Activated naive CD8-positive, alpha-beta T cell treated with anti-CD3 and anti-CD28 coated beads, Interleukin-2, amount 50 U/mL, for 24 hours (primary cell): ENCODE results near the gene MBNL3.

Experiments
- ATAC-seq: fragments of 150-1000 bp; cut with Tn5 transposase; one replicate; pipeline ENCODE4 v1.10.0; 2021
- DNase-seq: peaks from one replicate; pipeline ENCODE4 v3.0.0; 2021
- H3K27ac Mint-ChIP-seq: one replicate; pipeline ENCODE4 v1.8.0; 2021; ENCODE audit warnings: mild to moderate bottlenecking, mixed read lengths
- H3K27me3 Mint-ChIP-seq: one replicate; pipeline ENCODE4 v1.8.0; 2021; ENCODE audit warnings: mixed read lengths
- H3K36me3 Mint-ChIP-seq: one replicate; pipeline ENCODE4 v1.8.0; 2021; ENCODE audit warnings: low read depth, mixed read lengths
- H3K4me1 Mint-ChIP-seq: one replicate; pipeline ENCODE4 v1.8.0; 2021; ENCODE audit warnings: mixed read lengths
- H3K4me3 Mint-ChIP-seq: one replicate; pipeline ENCODE4 v1.8.0; 2021; ENCODE audit warnings: mild to moderate bottlenecking, moderate library complexity, mixed read lengths
- H3K9me3 Mint-ChIP-seq: one replicate; pipeline ENCODE4 v1.8.0; 2021; ENCODE audit warnings: mixed read lengths

The MBNL3 gene

DNA sequence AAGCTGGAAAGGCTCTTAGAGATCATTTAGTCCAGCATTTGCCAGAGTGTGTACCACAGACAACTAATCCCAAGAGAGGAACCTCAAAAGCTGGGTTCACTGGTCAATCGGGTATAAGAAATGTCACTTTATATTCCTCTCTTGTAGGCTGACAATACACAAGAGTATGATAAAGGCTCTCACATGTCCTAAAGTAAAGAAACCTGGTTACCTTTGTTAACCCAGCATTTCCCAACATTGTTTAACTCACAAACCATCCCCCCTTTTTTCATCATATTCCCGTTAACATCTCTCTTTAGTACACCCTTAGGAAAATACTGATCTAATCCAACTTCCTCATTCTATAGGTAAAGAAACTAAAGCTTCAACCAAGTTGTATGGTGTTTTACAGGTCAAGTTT is 74.4 kb downstream of the MBNL3 start:
- DNase-seq = no peak
- Mint-ChIP-seq H3K9me3 (no peaks in the 10 kb centered on the region), H3K27me3 (no peaks in the 10 kb centered on the region), H3K36me3 (peaks cover 6% of the 10 kb centered on the region), H3K4me3 (no peak overlapping the region), H3K4me1 (peaks cover 5% of the 10 kb centered on the region), H3K27ac (no peak overlapping the region)
- ATAC-seq = no peak

DNA sequence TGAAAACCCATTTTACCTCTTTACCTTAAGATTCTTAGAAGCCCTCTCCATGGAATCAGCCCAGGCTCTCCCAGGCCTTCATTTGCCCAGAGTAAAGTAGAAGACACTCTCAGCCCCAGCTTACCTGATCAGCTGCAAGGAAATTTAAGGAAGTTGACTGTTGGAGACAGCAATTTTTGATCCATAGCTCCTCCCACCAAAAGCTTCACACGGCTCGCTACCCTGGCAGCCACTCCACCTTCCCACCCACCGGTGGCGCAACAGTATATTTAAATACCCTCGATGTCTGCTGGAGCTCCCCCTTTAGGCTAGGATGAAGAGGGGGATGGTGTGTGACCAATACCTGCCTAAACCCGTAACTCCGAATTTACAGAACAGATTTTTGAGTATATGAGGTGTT is 75.4 kb downstream of the MBNL3 start:
- Mint-ChIP-seq H3K36me3 (peaks cover 3% of the 10 kb centered on the region), H3K9me3 (no peaks in the 10 kb centered on the region), H3K27me3 (no peaks in the 10 kb centered on the region), H3K27ac (no peak overlapping the region), H3K4me3 (no peak overlapping the region), H3K4me1 (peaks cover 5% of the 10 kb centered on the region)
- ATAC-seq = no peak
- no peak for DNase-seq

DNA sequence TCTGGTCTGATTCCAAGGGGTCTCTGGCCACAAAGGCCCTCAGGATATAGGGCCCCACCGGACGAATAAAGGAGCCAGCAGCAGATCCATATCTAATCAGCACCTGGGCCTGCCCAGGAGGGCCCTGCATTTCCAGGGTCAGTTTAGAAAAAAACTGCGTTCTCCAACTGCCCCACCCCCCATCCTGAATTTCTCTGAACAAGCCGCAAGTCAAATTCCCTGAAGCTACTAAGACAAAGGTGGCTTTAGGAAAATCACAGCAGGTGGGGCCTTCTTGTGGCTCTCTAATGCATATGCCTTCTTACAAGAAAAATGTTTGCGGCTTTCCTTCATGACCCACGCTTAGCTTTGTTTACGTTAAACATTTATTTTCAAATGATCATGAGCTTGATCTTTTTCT is 76.6 kb downstream of the MBNL3 start:
- H3K36me3 Mint-ChIP-seq = peaks cover 3% of the 10 kb centered on the region
- H3K4me3 Mint-ChIP-seq = no peak overlapping the region
- no peak for ATAC-seq
- H3K27me3 Mint-ChIP-seq = no peaks in the 10 kb centered on the region
- no peak for DNase-seq
- no peaks in the 10 kb centered on the region for H3K9me3 Mint-ChIP-seq
- peaks cover 10% of the 10 kb centered on the region for H3K4me1 Mint-ChIP-seq
- H3K27ac Mint-ChIP-seq = no peak overlapping the region

DNA sequence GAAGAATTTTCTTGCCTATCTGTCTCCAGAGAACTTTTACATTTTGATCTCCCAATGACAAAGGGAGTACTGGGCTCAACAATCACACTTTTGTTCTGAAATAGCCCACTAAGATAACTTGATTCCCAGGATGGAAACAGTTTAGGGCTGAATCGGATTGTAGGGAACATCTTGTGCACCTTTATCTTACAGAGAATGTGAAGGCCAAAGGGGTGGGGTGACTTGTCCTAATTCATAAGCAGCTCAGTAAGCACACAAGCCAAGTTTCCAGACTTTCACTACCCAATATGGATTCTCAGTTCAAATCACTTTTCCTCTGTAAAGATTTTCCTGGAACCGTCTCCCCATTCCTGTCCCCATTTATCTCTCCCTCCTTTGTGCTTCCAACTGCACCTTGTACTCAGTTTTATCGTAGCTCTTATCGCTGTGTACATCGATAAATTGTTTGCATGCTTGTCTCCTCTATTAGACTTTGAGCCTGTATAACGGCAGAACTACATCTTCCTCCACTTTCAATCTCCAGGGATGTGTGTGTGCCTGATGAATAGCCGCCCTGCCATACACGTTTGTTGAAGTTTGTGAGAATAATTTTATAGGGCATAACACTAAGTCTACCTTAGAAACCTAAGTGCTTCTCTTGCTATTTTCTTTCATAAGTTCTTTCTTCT is 77.4 kb downstream of the MBNL3 start:
- Mint-ChIP-seq H3K27ac (no peak overlapping the region), H3K36me3 (peaks cover 3% of the 10 kb centered on the region), H3K4me1 (peaks cover 10% of the 10 kb centered on the region)

GRCh38 chrX:132409780-132410556 is 78.9 kb downstream of the MBNL3 start:
- Mint-ChIP-seq H3K4me1 (peaks cover 10% of the 10 kb centered on the region), H3K27ac (no peak overlapping the region), H3K36me3 (peaks cover 7% of the 10 kb centered on the region), H3K4me3 (no peak overlapping the region), H3K9me3 (no peaks in the 10 kb centered on the region), H3K27me3 (no peaks in the 10 kb centered on the region)
- DNase-seq (no peak), ATAC-seq (no peak)

More for the DNA sequence above, 77.4 kb downstream of the MBNL3 start:
- no peak for DNase-seq
- Mint-ChIP-seq H3K9me3 (no peaks in the 10 kb centered on the region), H3K4me3 (no peak overlapping the region), H3K27me3 (no peaks in the 10 kb centered on the region)
- no peak for ATAC-seq

GRCh38 chrX:132407691-132408090 is 81.1 kb downstream of the MBNL3 start:
- ATAC-seq = no peak
- DNase-seq = no peak
- peaks cover 10% of the 10 kb centered on the region for H3K4me1 Mint-ChIP-seq
- peaks cover 7% of the 10 kb centered on the region for H3K36me3 Mint-ChIP-seq
- no peaks in the 10 kb centered on the region for H3K9me3 Mint-ChIP-seq
- H3K27me3 Mint-ChIP-seq = no peaks in the 10 kb centered on the region
- H3K4me3 Mint-ChIP-seq = no peak overlapping the region
- no peak overlapping the region for H3K27ac Mint-ChIP-seq

- Mint-ChIP-seq H3K36me3 (peaks cover 7% of the 10 kb centered on the region), H3K27me3 (no peaks in the 10 kb centered on the region), H3K4me3 (no peak overlapping the region), H3K4me1 (peaks cover 10% of the 10 kb centered on the region), H3K27ac (no peak overlapping the region), H3K9me3 (no peaks in the 10 kb centered on the region)
- ATAC-seq = no peak
- no peak for DNase-seq
Observed at GRCh38 chrX:132406106-132406505, 82.7 kb downstream of the MBNL3 start.

GRCh38 chrX:132404266-132404665 is 84.6 kb downstream of the MBNL3 start:
- no peak for DNase-seq
- Mint-ChIP-seq H3K27ac (no peak overlapping the region), H3K36me3 (peaks cover 7% of the 10 kb centered on the region), H3K9me3 (no peaks in the 10 kb centered on the region), H3K4me1 (peaks cover 5% of the 10 kb centered on the region), H3K4me3 (no peak overlapping the region), H3K27me3 (no peaks in the 10 kb centered on the region)
- ATAC-seq = no peak

DNA sequence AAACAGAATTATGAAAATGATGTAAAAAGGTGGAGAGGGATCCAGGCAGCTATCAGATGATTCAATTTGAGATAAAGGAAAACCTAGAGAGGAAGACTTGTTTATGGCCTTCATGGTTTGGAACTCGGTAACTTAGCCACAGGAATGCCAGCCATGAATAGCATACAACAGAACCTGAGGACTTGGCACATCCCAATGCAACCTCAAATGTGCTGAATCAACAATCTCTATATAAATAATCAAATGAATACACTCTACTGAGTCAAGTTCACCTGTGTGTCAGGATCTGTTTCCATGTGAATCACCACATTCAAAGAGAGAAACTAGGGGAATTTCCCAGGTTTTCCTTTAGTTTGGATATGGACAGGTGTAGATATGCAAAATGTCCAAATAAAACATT is 86.9 kb downstream of the MBNL3 start:
- H3K4me1 Mint-ChIP-seq = no peaks in the 10 kb centered on the region

DNA sequence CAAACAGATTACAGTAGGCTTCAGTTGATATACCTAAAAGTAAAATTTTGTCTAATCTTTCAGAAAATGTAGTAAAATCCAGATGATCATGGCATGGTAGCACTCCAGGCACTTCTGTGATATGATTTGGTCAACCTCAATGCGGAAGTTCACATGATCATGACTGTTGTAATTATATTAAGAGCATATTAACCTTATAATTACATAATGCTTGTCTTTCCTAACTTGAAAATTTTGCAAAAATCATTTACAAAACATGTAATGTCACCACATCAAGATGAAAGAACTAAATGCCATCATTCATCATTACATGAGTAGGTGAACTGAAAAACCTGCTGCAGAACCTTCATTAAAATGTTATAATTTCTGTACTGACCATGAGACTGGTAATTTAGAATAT is 88.1 kb downstream of the MBNL3 start:
- ATAC-seq (no peak), DNase-seq (no peak)
- Mint-ChIP-seq H3K4me3 (no peak overlapping the region), H3K27me3 (no peaks in the 10 kb centered on the region), H3K4me1 (no peaks in the 10 kb centered on the region), H3K9me3 (no peaks in the 10 kb centered on the region), H3K27ac (no peak overlapping the region), H3K36me3 (peaks cover 4% of the 10 kb centered on the region)

More for the DNA sequence above, 86.9 kb downstream of the MBNL3 start:
- no peaks in the 10 kb centered on the region for H3K27me3 Mint-ChIP-seq
- H3K9me3 Mint-ChIP-seq = no peaks in the 10 kb centered on the region
- H3K36me3 Mint-ChIP-seq = peaks cover 8% of the 10 kb centered on the region
- ATAC-seq (no peak), DNase-seq (no peak)
- no peak overlapping the region for H3K27ac Mint-ChIP-seq
- H3K4me3 Mint-ChIP-seq = no peak overlapping the region

DNA sequence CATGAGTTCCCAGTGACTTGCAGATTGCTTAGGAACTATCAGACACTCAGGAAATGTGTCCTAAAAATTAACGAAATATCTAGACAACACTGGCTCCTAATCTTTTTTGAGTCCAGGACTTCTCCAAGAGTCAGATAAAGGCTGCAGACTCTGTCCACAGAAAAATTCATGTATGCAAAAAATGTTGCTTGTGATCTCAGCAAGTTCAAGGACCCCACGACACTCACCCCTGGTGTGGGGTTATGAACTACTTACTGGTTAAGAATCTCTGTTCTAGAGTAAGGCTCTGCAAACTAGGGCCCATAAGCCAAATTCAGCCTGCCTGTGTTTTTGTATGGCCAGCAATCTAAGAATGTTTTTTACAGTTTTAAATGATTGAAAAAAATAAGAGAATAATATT is 93.2 kb downstream of the MBNL3 start:
- H3K27ac Mint-ChIP-seq = no peak overlapping the region
- DNase-seq (no peak), ATAC-seq (no peak)
- no peak overlapping the region for H3K4me3 Mint-ChIP-seq
- H3K27me3 Mint-ChIP-seq = no peaks in the 10 kb centered on the region
- H3K4me1 Mint-ChIP-seq = no peaks in the 10 kb centered on the region
- no peaks in the 10 kb centered on the region for H3K9me3 Mint-ChIP-seq
- H3K36me3 Mint-ChIP-seq = peaks cover 1% of the 10 kb centered on the region

DNA sequence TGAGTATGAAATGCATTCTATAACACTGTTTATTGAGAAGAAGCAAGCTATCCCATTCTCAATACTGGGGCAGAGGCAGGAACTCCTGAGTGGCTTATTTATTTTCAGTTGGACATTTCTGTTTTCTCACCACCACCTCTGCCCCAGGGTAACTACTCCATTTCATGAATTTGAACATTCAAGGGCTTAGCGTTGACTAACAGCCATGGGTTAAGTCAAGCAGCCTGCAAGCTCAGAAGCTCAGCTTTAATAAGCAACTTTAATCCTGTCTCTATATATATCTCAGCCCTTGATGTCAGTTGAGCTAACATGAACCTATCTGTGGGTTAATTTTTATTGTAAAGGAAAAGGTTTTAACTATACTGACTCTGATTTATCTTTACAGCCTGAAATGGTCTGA is 93.8 kb downstream of the MBNL3 start:
- H3K27ac Mint-ChIP-seq = no peak overlapping the region

GRCh38 chrX:132394591-132394990 is 94.2 kb downstream of the MBNL3 start:
- H3K4me3 Mint-ChIP-seq = no peak overlapping the region
- no peak overlapping the region for H3K27ac Mint-ChIP-seq
- H3K9me3 Mint-ChIP-seq = no peaks in the 10 kb centered on the region
- H3K27me3 Mint-ChIP-seq = no peaks in the 10 kb centered on the region
- no peaks in the 10 kb centered on the region for H3K4me1 Mint-ChIP-seq
- no peak for ATAC-seq
- DNase-seq = no peak
- H3K36me3 Mint-ChIP-seq = peaks cover 1% of the 10 kb centered on the region

More for the DNA sequence above, 93.8 kb downstream of the MBNL3 start:
- DNase-seq = no peak
- Mint-ChIP-seq H3K27me3 (no peaks in the 10 kb centered on the region), H3K4me3 (no peak overlapping the region), H3K36me3 (peaks cover 1% of the 10 kb centered on the region), H3K9me3 (no peaks in the 10 kb centered on the region), H3K4me1 (no peaks in the 10 kb centered on the region)
- ATAC-seq = no peak

DNA sequence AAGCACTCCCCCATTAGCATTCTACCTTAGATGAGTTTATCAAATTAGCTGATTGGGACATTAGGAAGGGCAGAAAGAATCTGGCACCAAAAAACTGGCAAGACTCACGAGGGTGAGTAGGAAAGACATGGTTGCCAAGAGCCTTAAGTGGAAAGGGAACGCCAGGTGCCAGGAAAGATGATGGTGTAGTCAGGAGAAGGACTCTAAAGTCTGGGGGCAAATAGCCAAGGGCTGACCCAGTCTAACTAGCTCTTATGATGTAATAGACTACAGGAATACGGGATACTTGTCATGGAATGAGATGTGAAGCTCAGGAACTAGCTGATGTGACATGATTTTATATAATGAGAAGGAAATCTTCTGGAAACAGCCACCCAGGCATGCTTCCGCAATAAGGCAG is 94.8 kb downstream of the MBNL3 start:
- Mint-ChIP-seq H3K27me3 (no peaks in the 10 kb centered on the region), H3K36me3 (peaks cover 3% of the 10 kb centered on the region), H3K27ac (peak overlapping the region; percentile 29), H3K4me1 (no peaks in the 10 kb centered on the region), H3K4me3 (no peak overlapping the region), H3K9me3 (no peaks in the 10 kb centered on the region)
- DNase-seq (no peak), ATAC-seq (no peak)

GRCh38 chrX:132393485-132393884 is 95.4 kb downstream of the MBNL3 start:
- H3K27me3 Mint-ChIP-seq = no peaks in the 10 kb centered on the region
- H3K27ac Mint-ChIP-seq = no peak overlapping the region
- H3K4me1 Mint-ChIP-seq = no peaks in the 10 kb centered on the region
- H3K9me3 Mint-ChIP-seq = no peaks in the 10 kb centered on the region
- DNase-seq (no peak), ATAC-seq (no peak)
- no peak overlapping the region for H3K4me3 Mint-ChIP-seq
- peaks cover 3% of the 10 kb centered on the region for H3K36me3 Mint-ChIP-seq
